Astrocyte (in vitro differentiated cells and primary cell): Measurements from ENCODE around the gene GPHN.

Source experiments
- EZH2 ChIP-seq: IDR thresholded peaks from 2 replicates; pipeline ENCODE4 v1.6.1; 2012; ENCODE audit warnings: mild to moderate bottlenecking, low read length, inconsistent platforms; ENCODE audit not compliant: insufficient read depth
- TF ChIP-seq, protein P1 (sequence below): IDR thresholded peaks from 2 replicates; pipeline ENCODE4 v1.5.1; 2011; ENCODE audit warnings: low read depth, mild to moderate bottlenecking, inconsistent platforms, low read length, moderate library complexity; ENCODE audit not compliant: insufficient read depth

DNA sequence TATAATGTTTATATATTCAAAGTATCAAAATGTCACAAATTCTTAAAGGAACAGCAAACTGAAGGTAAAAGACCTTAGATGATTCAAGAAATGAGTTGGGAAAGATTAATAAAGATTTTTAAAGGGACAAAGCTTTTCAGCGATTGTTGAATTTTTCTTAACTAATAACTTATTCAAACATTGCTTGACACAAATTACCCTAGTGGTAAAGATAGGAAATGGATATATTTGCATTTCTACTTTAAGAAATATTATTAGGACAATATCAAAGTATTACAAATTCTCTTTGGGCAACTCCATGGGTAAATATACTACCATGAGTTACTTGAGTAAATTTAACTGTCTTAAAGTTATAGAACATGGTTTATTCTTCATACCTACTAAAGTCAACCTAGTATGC is 415.3 kb downstream of the GPHN start:
- TF ChIP-seq, protein P1, sequence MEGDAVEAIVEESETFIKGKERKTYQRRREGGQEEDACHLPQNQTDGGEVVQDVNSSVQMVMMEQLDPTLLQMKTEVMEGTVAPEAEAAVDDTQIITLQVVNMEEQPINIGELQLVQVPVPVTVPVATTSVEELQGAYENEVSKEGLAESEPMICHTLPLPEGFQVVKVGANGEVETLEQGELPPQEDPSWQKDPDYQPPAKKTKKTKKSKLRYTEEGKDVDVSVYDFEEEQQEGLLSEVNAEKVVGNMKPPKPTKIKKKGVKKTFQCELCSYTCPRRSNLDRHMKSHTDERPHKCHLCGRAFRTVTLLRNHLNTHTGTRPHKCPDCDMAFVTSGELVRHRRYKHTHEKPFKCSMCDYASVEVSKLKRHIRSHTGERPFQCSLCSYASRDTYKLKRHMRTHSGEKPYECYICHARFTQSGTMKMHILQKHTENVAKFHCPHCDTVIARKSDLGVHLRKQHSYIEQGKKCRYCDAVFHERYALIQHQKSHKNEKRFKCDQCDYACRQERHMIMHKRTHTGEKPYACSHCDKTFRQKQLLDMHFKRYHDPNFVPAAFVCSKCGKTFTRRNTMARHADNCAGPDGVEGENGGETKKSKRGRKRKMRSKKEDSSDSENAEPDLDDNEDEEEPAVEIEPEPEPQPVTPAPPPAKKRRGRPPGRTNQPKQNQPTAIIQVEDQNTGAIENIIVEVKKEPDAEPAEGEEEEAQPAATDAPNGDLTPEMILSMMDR, result no peak
- TF ChIP-seq EZH2, result no peak
